VCaP (cell line): ENCODE measurements around the gene MCOLN1.

Experiments used
- H3K27ac ChIP-seq: fragments of 450-650 bp; 2 replicates; pipeline ENCODE4 v1.5.1; 2017
- CTCF ChIP-seq: fragments of 450-650 bp; conservative IDR thresholded peaks from 2 replicates; pipeline ENCODE4 v1.5.1; 2017; ENCODE audit warnings: mild to moderate bottlenecking, moderate library complexity

Gene MCOLN1

GRCh38 chr19:7578127-7578526 is 55.7 kb downstream of the MCOLN1 start:
- TF ChIP-seq CTCF = no peak
- no peak overlapping the region for H3K27ac ChIP-seq

- no peak overlapping the region for H3K27ac ChIP-seq
- no peak for TF ChIP-seq CTCF
Observed at GRCh38 chr19:7579182-7579581, 56.8 kb downstream of the MCOLN1 start.

GRCh38 chr19:7582446-7582845 is 60.0 kb downstream of the MCOLN1 start:
- TF ChIP-seq CTCF = no peak
- H3K27ac ChIP-seq = no peak overlapping the region
